A204.1 (cell line): ENCODE measurements around the gene MINDY2.

Experiments used
- FAIRE-seq: peaks from 2 replicates; lab custom pipeline; 2012; peaks lifted over from hg19 to GRCh38; lab: Jason Lieb, UNC

The MINDY2 gene

GRCh38 chr15:58886921-58887320 lies 115.8 kb downstream of the MINDY2 start:
- FAIRE-seq = no peak

GRCh38 chr15:58889363-58889762 lies 118.3 kb downstream of the MINDY2 start:
- FAIRE-seq = no peak

GRCh38 chr15:58898150-58898680 lies 127.1 kb downstream of the MINDY2 start:
- FAIRE-seq = no peak

- FAIRE-seq = no peak
Observed at GRCh38 chr15:58900631-58901030, 129.5 kb downstream of the MINDY2 start.

- FAIRE-seq = no peak
Observed at GRCh38 chr15:58908550-58909309, 137.6 kb downstream of the MINDY2 start.

GRCh38 chr15:58909616-58910015 lies 138.5 kb downstream of the MINDY2 start:
- no peak for FAIRE-seq

GRCh38 chr15:58910456-58910855 lies 139.4 kb downstream of the MINDY2 start:
- FAIRE-seq = no peak
